ENCODE data around the gene UNC13B.

DNA sequence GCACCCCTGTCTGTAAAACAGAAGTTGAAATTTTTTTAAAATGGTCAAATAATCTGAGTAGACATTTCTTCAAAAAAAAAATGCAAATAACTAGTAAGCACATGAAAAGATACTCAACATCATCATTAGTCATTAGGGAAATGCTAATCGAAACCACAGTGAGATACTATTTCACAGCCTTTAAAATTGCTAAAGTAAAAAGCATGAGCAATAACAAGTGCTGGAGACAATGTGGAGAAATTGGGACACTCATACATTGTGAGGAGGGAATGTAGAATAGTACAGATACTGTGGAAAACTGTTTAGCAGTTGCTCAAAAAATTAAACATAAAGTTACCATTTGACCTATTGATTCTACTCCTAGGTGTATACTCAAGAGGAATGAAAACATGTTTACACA is 269.7 kb downstream of the UNC13B start:
- TF ChIP-seq, protein P1, sequence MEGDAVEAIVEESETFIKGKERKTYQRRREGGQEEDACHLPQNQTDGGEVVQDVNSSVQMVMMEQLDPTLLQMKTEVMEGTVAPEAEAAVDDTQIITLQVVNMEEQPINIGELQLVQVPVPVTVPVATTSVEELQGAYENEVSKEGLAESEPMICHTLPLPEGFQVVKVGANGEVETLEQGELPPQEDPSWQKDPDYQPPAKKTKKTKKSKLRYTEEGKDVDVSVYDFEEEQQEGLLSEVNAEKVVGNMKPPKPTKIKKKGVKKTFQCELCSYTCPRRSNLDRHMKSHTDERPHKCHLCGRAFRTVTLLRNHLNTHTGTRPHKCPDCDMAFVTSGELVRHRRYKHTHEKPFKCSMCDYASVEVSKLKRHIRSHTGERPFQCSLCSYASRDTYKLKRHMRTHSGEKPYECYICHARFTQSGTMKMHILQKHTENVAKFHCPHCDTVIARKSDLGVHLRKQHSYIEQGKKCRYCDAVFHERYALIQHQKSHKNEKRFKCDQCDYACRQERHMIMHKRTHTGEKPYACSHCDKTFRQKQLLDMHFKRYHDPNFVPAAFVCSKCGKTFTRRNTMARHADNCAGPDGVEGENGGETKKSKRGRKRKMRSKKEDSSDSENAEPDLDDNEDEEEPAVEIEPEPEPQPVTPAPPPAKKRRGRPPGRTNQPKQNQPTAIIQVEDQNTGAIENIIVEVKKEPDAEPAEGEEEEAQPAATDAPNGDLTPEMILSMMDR (conservative IDR thresholded peaks at IDR 0.05; ENCODE audit: low read depth in 2 of 2): no peak
- TF ChIP-seq JUNB (IDR thresholded peaks at IDR 0.05; ENCODE audit: unreplicated experiment): no peak
- TF ChIP-seq, protein P2, sequence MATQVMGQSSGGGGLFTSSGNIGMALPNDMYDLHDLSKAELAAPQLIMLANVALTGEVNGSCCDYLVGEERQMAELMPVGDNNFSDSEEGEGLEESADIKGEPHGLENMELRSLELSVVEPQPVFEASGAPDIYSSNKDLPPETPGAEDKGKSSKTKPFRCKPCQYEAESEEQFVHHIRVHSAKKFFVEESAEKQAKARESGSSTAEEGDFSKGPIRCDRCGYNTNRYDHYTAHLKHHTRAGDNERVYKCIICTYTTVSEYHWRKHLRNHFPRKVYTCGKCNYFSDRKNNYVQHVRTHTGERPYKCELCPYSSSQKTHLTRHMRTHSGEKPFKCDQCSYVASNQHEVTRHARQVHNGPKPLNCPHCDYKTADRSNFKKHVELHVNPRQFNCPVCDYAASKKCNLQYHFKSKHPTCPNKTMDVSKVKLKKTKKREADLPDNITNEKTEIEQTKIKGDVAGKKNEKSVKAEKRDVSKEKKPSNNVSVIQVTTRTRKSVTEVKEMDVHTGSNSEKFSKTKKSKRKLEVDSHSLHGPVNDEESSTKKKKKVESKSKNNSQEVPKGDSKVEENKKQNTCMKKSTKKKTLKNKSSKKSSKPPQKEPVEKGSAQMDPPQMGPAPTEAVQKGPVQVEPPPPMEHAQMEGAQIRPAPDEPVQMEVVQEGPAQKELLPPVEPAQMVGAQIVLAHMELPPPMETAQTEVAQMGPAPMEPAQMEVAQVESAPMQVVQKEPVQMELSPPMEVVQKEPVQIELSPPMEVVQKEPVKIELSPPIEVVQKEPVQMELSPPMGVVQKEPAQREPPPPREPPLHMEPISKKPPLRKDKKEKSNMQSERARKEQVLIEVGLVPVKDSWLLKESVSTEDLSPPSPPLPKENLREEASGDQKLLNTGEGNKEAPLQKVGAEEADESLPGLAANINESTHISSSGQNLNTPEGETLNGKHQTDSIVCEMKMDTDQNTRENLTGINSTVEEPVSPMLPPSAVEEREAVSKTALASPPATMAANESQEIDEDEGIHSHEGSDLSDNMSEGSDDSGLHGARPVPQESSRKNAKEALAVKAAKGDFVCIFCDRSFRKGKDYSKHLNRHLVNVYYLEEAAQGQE (IDR thresholded peaks at IDR 0.05; ENCODE audit: unreplicated experiment): no peak
- TF ChIP-seq POLR2AphosphoS5 (IDR thresholded peaks at IDR 0.05; ENCODE audit: low read depth): no peak
- TF ChIP-seq, protein P3, sequence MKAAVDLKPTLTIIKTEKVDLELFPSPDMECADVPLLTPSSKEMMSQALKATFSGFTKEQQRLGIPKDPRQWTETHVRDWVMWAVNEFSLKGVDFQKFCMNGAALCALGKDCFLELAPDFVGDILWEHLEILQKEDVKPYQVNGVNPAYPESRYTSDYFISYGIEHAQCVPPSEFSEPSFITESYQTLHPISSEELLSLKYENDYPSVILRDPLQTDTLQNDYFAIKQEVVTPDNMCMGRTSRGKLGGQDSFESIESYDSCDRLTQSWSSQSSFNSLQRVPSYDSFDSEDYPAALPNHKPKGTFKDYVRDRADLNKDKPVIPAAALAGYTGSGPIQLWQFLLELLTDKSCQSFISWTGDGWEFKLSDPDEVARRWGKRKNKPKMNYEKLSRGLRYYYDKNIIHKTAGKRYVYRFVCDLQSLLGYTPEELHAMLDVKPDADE (IDR thresholded peaks at IDR 0.05): no peak
- TF ChIP-seq EZH2 (IDR thresholded peaks at IDR 0.05; ENCODE audit: low read depth, unreplicated experiment): no peak
- no peak for TF ChIP-seq EZH2phosphoT487 (IDR thresholded peaks at IDR 0.05; ENCODE audit: unreplicated experiment)
- TF ChIP-seq CREB1 (CRISPR knock-in tag; IDR thresholded peaks at IDR 0.05; ENCODE audit: low read depth): no peak
- TF ChIP-seq ZNF331 (CRISPR knock-in tag; IDR thresholded peaks at IDR 0.05; ENCODE audit: low read depth): no peak
- TF ChIP-seq, protein P4, sequence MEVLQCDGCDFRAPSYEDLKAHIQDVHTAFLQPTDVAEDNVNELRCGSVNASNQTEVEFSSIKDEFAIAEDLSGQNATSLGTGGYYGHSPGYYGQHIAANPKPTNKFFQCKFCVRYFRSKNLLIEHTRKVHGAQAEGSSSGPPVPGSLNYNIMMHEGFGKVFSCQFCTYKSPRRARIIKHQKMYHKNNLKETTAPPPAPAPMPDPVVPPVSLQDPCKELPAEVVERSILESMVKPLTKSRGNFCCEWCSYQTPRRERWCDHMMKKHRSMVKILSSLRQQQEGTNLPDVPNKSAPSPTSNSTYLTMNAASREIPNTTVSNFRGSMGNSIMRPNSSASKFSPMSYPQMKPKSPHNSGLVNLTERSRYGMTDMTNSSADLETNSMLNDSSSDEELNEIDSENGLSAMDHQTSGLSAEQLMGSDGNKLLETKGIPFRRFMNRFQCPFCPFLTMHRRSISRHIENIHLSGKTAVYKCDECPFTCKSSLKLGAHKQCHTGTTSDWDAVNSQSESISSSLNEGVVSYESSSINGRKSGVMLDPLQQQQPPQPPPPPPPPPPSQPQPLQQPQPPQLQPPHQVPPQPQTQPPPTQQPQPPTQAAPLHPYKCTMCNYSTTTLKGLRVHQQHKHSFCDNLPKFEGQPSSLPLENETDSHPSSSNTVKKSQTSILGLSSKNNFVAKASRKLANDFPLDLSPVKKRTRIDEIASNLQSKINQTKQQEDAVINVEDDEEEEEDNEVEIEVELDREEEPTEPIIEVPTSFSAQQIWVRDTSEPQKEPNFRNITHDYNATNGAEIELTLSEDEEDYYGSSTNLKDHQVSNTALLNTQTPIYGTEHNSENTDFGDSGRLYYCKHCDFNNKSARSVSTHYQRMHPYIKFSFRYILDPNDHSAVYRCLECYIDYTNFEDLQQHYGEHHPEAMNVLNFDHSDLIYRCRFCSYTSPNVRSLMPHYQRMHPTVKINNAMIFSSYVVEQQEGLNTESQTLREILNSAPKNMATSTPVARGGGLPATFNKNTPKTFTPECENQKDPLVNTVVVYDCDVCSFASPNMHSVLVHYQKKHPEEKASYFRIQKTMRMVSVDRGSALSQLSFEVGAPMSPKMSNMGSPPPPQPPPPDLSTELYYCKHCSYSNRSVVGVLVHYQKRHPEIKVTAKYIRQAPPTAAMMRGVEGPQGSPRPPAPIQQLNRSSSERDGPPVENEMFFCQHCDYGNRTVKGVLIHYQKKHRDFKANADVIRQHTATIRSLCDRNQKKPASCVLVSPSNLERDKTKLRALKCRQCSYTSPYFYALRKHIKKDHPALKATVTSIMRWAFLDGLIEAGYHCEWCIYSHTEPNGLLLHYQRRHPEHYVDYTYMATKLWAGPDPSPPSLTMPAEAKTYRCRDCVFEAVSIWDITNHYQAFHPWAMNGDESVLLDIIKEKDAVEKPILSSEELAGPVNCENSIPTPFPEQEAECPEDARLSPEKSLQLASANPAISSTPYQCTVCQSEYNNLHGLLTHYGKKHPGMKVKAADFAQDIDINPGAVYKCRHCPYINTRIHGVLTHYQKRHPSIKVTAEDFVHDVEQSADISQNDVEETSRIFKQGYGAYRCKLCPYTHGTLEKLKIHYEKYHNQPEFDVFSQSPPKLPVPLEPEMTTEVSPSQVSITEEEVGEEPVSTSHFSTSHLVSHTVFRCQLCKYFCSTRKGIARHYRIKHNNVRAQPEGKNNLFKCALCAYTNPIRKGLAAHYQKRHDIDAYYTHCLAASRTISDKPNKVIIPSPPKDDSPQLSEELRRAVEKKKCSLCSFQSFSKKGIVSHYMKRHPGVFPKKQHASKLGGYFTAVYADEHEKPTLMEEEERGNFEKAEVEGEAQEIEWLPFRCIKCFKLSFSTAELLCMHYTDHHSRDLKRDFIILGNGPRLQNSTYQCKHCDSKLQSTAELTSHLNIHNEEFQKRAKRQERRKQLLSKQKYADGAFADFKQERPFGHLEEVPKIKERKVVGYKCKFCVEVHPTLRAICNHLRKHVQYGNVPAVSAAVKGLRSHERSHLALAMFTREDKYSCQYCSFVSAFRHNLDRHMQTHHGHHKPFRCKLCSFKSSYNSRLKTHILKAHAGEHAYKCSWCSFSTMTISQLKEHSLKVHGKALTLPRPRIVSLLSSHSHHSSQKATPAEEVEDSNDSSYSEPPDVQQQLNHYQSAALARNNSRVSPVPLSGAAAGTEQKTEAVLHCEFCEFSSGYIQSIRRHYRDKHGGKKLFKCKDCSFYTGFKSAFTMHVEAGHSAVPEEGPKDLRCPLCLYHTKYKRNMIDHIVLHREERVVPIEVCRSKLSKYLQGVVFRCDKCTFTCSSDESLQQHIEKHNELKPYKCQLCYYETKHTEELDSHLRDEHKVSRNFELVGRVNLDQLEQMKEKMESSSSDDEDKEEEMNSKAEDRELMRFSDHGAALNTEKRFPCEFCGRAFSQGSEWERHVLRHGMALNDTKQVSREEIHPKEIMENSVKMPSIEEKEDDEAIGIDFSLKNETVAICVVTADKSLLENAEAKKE (CRISPR knock-in tag; IDR thresholded peaks at IDR 0.05): no peak
- TF ChIP-seq NANOG (IDR thresholded peaks at IDR 0.05; ENCODE audit: borderline replicate concordance): no peak
- TF ChIP-seq ZNF114 (CRISPR knock-in tag; IDR thresholded peaks at IDR 0.05): no peak
- no peak for TF ChIP-seq STAT1 (IDR thresholded peaks at IDR 0.05; ENCODE audit: unreplicated experiment)
